RKO (cell line): ENCODE measurements around the gene C20orf202.
"Not testable (repeated sequence)": the region's sequence is repeated elsewhere in the genome, so short reads cannot be mapped to it uniquely, and the experiment has no call there.

Source experiments
- DNase-seq: peaks from one replicate; pipeline ENCODE4 v3.0.0-alpha.2; 2016; ENCODE audit warnings: low spot score

C20orf202 gene

DNA sequence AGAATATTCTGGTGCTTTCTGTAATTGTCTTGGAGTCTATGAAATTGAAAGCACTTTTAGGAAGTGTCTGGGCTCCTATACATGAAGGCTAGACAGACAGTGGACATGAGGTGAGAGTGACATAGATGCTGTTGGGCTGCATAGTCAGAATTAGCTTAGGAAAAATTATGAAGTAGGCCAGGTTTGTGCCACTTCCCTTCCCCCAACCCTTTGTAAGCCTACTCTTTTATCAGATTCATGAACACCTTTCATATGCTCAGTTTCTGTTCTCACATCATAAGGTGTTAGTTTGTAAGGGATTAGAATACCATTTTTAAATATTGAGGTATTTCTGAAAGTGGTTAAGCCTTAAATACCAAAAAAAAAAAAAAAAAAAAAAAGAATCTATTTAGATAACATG is 44.4 kb downstream of the C20orf202 start:
- no peak for DNase-seq

DNA sequence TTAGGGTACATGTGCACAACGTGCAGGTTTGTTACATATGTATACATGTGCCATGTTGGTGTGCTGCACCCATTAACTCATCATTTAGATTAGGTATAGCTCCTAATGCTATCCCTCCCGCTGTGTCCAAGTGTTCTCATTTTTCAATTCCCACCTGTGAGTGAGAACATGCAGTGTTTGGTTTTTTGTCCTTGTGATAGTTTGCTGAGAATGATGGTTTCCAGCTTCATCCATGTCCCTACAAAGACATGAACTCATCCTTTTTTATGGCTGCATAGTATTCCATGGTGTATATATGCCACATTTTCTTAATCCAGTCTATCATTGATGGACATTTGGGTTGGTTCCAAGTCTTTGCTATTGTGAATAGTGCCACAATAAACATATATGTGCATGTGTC is 47.0 kb downstream of the C20orf202 start:
- DNase-seq = not testable (repeated sequence)

DNA sequence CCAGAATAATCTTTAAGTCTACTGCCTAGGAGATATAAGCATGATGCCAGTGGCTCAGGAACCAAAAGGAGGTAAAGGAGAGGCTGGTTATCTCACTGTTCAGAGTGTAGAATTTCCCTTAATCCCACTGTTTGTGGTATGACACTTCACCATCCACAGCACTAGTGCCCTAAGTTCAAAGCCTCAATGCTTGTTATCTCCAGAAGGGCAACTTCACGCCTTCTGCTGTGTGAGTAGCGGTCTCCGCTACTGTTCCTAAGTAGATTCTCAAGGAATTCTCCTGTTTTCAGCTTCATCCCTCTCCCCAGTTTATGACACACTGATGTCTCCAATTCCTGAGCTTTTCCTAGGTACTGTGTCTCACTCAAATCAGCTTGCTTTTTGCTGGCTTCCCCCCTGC is 49.2 kb downstream of the C20orf202 start:
- no peak for DNase-seq

DNA sequence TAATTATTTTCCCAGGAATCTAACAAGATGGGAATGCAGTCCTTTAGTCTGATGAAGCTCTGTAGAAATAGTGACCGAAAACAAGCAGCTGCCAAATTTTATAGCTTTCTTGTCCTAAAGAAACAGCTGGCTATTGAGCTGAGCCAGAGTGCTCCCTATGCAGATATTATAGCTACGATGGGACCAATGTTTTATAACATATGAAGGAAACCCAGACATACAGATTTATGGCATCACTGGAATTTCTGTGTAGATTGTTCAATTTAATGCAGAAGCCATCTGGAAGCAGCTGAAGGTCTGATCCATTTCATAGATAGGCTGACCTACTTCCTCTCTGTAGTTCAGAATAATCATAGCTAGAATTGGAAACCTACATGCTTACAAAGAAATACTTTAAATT is 51.0 kb downstream of the C20orf202 start:
- DNase-seq = no peak

DNA sequence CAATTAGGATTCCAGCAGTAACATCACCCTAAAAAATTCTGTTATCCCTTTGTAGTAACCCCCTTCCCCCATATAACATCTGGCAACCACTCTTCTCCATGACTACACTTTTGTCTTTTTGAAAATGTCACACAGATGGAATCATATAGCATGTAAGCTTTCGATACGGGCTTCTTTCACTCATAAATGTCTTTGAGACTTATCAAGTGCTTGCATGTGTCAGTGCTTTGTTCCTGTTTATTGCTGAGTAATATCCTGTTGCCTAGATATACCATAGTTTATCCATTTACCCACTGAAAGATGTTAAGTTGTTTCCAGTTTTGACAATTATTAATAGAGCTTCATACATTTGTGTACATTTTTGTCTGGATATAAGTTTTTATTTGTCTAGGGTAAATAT is 52.4 kb downstream of the C20orf202 start:
- peak; percentile 59 for DNase-seq
